Smooth muscle cell of the brain vasculature (primary cell): ENCODE data around the gene ATG101.
A peak's percentile ranks its signal among the peaks of the same experiment; 100 is the strongest.

ENCODE experiments used
- DNase-seq: peaks from one replicate; pipeline ENCODE4 v3.0.0-alpha.2; 2012; ENCODE audit warnings: low read depth, low spot score

ATG101 gene, protein sequence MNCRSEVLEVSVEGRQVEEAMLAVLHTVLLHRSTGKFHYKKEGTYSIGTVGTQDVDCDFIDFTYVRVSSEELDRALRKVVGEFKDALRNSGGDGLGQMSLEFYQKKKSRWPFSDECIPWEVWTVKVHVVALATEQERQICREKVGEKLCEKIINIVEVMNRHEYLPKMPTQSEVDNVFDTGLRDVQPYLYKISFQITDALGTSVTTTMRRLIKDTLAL

DNA sequence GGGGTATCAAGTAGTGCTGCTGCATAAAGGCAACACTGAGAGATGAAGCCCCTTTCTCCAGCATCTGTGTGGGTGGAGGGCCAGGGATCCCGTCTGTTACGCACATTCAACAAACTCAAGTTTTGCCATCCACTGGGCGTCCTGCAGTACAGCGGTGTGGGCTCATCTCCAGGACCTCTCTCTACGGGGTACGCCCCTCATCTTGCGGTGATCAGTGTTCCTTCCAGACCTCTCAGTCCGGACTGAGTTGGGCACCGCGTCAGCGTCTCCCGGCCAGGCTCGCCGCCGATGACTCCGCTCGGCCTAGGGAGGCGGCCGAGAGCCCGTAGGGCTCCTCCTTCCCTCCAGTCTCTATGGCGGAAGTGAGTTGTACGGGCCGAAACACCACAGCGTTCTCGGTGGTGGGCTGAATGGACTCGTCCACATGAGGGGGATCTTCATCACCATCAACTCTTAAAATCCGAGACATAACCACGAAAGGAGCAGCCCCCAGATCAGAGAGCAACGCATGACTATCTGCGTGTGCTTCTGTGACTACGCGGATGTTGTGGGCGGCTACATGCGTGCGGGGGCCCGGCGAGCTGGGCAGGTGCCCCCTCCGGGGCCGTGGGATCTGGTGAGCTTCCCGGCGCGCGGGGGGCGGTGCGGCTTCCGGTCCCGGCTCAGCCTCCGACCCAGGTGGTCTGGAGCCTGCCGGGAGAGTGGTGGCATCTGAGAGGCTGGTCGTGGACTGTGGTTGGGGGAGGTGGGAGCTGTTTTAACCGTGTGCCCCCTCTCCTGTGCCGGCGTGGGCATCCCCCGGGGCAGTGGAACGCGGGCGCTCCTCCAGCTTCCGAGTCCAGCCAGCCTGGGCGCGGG lies at the start of gene ATG101:
Gene ATG101, plus strand, starts transcription at position 652 of the 858 bp plus-strand sequence. CDS start 3,673 bp downstream, outside the sequence.
- DNase-seq = peak; percentile 91

DNA sequence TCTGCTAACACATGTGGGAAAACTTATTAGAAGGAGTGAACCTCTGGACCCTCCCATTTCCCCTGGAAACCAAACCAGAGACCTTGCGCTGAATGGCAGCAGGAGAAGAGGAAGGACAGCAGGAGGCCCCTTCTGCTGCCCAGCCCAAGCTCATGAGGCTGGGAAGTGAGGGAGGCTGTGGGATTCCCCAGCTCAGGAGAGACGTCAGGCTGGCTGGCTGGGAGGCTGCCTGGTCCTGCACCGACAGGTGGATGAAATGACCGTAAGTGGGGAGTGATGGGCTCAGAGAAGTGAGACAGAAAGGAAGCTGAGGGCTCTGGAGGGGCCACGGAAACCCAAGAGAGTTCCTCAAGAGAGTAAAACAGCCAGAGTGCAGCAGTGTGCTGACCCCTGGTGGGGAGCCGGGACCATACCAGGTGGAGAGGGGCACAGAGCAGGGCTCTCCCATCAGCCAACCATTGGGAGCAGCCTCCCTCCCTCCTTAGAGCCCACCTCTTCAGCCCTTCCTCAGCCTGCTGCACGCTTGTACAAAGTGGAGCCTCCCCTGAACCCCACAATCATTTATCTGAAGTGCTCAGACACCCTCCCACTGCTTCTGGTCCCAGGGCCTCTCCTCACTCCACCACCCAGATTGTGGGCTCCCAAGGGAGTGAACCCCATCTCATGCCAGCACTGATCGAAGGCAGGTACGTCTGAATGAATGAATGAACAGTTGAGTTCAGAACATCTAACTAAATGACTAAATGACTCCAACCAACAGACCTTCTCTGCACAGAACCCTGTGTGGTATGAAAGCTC lies 49.0 kb upstream of the ATG101 start:
- DNase-seq = no peak

DNA sequence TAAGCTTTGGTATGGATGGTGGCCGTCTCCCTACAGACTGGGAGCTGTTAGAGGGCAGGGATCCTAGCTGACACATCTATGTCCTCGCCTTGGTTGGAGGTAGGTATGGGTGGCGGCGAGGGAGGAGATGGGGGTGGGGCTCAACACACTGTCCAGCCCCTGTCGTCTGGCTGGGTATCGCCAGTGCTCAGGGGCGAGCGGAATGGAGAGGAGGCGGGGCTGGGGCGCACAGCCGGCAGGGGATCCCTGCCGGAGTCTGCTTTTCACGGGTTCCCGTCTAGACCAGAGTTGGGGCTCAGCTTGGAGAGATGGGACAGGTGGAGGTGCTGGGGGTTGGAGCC lies 47.0 kb upstream of the ATG101 start:
- DNase-seq = no peak

DNA sequence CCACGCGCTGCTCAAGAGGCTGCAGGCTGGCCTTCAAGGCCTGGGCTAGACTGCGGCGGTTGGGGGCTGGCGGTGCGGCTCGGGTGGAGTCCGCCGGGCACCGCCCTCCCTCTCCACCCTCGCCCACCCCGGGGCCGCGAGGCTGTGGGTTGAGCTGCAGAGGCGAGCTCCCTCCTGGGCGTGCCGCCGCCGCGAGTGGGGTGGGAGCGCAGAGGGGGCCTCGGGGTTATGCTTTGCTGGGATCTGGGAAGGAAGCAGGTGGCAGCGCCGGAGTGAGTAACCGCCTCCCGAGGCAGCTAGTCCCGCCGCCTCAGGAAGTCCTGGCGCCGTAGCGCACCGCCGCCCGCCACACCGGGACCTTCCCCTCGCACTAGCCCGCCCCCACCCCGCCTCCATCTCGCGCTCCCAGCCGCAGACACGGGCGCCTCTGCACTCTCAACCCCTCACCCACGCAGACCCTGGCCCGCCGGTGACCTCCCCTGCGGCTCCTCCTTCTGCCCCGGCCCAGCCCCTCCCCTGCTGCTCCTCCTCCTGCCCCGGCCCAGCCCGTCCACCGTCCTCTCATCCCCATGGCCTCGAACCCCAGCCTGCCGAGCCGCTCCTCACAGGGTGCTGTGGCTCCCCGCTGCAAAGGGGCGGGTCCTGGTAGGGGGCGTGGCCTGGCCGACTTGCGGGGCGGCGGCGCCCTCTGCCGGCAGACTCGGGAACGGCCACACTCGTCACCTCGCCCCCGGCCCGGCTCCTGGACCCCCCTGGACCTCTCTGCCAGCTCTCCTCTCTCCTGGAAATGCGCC lies 46.4 kb upstream of the ATG101 start:
- DNase-seq = no peak

DNA sequence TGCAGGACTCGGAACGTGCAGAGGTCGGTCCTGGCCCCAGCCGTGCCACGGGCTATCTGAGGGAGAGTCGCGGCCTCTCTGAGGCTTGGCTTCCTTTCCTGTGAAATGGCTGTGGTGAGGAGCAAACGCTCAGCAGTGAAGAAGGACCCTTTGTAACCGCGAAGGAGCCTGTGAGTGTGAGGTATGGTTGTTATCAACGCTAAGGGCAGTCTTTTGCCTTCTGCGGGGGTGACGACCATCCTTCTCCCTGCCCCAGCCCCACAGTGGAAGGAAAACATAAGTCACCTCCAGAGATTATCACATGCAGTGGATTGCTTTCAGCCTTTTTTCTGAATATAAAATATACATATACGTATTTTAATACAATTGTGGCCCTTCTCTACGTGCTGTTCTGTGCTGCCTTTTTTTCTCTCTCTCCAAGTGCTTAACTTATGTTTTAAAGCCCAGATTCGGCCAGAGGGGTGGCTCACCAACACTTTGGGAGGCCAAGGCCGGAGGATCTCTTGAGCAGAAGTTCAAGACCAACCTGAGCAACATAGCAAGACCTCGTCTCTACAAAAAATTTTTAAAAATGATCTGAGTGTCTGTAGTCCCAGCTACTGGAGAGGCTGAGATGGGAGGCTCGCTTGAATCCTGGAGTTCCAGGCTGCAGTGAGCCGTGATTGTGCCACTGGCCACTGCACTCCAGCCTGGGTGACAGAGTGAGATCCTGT lies 45.6 kb upstream of the ATG101 start:
- DNase-seq = no peak

DNA sequence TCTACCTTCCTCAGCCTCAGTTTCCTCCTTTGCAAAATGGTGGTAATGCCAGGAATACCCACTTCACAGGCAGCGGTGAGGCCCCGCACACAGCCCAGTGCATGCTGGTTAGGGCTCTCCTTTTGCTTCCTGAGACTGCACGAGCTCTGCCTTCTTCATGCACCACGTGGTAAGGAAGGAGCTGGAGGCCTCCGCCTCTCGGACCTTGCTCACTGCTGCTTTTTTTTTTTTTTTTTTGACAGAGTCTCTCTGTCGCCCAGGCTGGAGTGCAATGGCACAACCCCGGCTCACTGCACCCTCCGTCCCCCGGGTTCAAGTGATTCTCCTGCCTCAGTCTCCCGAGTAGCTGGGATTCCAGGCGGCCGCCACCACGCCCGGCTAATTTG lies 44.9 kb upstream of the ATG101 start:
- no peak for DNase-seq

DNA sequence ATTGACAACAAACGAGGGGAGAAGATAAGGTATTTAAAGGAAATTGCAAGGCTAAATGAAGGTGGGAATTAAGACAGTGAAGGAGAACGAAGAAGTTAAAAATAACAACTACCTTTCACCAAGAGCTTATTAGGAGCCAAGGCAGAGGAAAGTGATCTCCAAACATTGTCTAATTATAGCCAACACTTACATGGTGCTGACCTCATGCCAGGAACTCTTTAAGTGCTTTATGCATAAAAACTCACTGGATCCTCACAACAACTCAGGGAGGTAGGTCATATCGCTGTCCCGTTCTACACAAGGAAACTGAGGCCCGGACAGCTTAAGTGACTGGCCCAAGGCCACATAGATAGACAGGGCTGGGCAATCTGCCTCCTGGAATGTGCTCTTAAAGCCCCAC lies 43.5 kb upstream of the ATG101 start:
- no peak for DNase-seq

DNA sequence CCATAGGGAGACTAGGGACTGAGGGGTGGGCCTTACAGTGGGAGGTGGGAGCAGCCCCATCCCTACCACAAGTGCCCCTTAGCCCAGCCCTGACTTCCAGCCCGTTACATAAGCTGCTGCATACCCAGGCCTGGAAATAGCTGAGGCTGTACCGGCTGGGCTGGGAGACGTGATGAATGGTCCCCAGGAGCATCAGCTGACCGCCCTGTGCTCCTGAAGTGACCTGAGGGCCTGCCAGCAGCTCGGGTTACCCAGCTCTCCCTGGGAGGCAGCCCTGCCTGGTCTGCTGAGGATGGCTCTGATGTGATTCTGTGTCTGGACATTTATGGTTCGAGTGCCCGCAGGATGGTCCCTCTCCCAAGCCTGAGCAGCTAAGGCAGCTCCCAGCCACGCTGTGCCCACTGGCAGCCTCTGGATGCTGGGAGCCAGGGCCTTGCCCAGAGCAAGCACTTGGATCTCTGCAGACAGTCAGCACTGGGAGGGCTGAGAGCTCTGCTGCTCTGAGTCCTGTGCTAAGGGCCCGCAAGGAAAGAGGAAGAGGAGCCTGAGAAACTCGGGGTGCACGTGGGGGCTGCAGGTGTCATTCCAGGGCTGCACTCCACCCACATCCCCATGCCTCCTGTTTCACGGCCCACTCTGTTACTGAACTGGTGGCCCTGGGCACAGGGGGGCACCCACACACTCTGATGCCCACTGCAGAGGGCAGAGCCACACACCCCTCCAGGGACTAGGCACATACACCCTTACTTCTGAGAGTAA lies 42.5 kb upstream of the ATG101 start:
- no peak for DNase-seq

DNA sequence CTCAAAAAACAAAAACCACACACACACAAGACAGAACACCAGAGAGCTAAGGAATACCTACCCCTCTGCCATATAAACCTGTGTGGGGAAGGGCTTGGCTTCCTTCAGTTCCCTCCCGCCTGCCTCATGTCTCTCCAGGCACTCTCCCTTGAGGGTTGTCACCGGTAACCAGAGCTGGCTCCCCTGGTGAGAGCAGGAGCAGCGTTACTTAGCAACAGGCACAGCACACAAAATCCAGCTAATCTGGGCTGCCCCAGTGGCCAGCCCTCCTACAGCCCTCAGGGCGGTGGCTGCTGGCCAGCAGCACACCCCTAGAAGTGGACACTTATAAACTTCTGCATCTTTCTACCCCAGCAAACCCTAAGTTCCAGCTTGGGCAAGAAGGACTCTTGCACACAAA lies 40.1 kb upstream of the ATG101 start:
- DNase-seq = no peak

DNA sequence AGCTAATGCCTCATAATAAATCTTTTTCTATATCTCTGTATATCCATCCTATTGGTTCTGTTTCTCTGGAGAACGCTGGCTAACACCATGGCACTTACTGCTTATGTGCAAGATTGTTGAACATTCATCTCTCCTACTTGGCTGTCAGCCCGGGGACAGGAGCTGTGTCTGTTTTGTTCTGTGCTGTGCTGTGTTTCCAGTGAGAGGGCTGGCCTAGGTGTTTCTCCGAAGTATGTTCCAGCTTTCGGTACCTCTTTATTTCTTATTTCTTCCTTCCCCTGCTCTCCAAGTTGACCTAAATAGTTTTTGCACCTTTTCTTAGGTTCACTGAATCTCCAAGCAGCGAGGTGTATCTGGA lies 37.4 kb upstream of the ATG101 start:
- DNase-seq = no peak

DNA sequence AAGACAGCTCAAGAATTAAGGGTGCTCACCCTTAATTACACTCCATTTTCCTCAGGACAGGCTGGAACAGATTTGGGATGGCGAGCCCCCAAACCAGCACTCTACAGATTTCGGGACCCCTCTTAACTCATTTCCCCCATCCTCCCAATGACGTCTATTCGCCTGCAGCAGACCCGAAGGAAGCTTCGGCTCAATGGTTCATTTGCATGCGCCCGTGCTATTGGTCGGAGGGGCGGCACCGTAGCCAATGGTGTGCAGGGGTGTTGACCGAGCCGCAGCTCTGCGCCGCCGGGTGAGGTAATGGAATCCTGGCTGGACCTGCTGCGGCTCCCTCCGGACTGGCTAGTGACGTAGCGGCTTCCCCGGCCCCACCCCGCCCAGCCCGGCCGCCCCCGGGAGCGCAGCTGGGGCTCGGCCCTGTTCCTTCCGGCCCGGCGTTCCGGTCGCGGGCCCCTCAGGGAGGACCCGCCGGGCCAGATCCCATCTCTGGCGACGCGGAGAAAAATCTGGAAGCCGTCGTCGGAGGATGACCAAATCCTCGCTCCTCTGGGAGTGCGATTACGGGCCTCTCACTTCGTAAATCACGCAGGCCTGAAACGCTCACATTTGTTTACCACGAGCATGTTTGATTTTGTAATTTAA lies 36.9 kb upstream of the ATG101 start:
- DNase-seq = peak; percentile 83

DNA sequence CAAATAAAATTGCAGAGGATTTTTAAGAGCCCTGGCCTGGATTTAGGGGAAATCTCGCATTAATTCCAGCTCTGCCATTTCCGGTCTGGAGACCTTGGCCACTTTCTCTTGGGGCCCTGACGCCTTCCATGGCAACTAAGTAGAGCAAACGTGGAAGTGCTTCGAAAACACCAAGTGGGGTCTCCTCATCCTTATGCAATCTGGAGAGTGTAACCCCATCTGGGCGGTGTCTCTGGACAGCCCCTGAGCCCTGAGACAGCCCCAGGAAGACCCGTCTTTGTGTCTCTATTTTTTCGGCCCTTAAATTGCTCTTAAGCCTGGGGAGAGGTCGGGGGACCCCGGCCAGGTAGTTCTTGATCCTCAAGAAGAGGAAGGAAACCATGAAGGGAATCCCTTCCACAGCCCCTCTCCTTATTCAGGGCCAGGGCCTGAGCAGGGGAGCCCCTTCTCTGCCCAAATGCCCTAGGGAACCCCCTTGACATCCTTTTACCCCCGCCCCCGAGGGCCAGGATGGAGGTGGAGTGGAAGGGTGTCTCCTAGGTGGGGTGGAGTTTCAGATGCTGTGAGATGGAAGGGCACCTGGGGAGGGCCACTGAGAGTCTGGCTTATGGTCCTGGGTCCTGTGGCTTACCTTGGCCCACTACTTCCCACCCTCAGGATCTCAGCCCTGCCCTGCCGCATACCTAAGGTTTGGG lies 36.2 kb upstream of the ATG101 start:
- no peak for DNase-seq

DNA sequence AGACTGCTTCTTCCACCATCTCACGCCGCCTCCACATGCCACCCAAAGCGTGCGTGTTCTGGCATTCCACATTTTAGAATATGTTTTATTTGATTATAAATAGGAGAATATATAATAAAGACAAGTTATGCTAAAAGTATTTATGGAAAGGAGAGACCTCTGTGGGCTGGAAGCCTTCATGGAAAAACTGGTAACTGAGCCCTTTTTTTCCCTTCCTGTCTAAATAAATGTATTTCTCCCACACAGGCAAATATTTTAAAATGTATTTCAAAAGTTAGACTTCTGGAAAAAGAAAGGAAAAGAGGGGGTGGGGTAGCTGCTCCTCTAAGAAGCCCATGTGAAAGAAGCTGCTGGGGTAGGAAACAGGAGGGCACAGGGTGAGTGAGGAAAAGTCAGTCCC lies 34.6 kb upstream of the ATG101 start:
- DNase-seq = no peak

DNA sequence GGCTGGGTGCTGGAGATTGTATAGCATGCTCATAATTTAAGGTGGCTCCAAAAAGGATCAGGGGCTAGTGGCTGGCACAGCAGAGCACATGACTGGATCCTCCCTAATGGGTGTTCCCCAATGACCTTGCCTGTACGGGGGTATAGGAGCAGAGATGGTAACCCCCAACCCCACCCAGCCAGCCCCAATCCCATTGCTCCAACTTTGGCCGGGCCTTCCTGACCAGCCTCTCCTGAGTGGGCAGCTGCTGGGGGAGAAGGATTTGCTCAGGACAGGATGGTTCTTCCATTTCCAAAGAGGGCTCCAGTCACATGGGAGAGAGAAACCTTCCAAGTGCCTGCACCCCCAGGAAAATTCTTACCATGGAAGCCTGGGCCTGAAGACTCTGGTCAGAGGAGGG lies 33.9 kb upstream of the ATG101 start:
- no peak for DNase-seq

DNA sequence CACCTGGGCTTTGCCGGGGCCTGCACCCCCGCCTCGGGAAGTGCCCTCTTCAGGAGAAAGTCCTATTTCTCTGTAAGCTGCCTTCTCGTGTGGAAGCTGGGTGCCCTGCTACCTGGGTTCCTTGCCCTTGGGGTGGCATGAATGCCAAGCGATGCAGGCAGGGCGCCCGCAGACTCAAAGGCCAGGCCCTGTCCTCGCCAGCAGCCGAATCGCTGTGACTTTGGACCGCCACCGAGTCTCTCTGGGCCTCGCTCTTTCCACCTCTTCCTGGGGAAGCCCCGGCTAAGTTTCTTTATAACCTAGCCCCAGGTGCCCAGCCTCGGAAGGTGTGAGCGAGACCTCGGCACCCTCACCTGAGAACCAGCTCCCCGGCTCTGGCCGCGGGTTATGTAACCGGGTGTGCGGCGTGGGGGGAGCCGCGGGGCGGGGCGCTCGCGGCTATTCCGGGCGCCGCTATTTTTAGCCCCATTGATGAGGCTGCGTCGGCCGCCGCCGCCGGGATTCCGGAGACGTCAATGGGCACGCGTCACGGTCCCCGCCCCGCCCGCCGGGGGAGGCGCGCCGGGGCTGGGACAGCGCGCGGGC lies 33.1 kb upstream of the ATG101 start:
- no peak for DNase-seq

DNA sequence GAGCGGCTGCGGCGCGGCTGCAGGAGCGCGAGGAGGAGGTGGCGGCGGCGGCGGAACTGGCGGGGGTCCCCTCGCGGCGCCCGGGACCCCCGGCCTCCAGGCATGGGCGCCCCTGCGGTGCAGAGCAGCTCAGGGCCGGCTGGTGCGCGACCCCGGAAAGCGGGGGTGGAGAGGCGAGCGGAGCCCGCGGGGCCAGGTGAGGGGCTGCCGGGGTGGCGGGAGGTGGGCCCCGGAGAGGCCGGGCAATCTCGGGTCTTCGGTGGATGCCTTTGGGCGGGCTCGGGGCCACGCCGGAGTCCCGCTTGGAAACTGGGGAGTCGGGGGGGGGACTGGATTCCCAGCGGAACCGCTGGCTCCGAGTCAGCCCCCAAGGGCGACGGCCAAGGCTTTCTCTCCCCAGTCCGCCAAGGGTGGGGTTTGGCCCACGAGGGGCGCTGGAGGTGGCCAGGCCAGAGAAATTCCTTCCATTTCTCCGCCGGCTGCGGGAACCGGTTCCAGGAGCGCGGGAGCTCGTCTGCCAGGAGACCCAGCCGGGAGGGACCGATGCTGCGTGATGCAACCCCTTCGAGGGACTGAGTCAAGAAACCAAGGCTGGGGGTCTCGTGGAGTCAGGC lies 32.4 kb upstream of the ATG101 start:
- no peak for DNase-seq

DNA sequence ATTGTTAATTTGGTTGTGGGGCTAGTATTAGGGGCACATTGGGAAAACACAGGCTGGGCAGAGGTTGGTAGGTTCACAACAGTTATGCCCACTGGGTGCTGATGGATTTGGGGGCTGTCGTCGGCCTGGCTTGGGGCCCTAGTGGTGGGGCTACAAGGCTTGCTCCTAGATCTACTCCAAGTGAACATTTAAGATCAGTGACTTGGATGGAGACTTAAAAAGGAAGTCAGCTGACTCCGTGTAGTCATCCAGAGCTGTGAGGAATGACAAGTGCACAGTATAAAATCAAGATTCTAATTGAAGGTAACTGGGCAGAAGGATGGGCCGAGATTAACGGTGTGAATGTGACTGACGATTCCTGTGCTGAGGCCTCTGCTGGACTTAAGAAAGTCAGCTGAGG lies 31.3 kb upstream of the ATG101 start:
- no peak for DNase-seq

DNA sequence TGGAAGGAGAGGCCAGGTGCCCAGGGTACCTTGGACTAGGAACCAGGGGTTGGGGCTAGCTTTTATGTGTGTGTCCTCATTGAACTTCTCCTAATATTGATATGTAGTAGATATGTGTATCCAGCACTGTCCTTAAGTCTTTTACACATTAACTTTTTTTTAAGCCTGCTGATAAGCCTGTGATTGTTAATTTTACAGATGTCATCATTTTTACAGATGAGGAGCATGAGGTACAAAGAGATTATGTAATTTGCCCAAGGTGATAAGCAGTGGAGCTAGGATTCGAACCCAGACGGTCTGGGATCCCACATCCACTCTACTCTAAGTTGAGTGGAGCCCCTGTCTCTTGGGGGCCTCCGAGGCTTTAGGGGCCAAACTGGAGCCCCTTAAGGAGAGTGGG lies 28.7 kb upstream of the ATG101 start:
- no peak for DNase-seq

DNA sequence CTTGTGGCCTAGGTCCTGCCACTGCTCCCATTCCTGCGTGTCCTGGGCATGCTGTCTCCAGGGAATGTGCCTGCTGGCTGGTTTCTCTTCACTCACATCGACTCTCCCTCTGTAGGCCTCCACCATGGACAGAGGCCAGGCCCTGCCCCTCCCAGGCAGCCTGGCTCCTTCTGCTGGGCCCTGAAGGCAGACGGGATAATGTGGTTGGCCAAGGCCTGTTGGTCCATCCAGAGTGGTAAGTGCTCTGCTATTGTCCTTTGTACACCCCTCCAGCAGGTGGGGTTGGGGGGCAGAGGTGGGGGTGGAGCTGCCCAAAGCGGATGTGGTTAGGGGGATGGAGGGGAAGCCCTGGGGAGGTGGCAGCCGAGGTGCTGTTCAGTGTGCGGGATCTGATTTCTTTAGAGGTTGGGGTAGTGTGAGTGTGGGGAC lies 28.1 kb upstream of the ATG101 start:
- DNase-seq = no peak
